ENCODE data around the gene TBCCD1. TPM values are rescaled to one million over a fixed set of nuclear protein-coding genes. Genes with fewer than 3 reads are reported as not detected.

The TBCCD1 gene
- total and polyA plus RNA-seq, 2 donors from 2014 or later: 6.2 to 13.3 TPM

DNA sequence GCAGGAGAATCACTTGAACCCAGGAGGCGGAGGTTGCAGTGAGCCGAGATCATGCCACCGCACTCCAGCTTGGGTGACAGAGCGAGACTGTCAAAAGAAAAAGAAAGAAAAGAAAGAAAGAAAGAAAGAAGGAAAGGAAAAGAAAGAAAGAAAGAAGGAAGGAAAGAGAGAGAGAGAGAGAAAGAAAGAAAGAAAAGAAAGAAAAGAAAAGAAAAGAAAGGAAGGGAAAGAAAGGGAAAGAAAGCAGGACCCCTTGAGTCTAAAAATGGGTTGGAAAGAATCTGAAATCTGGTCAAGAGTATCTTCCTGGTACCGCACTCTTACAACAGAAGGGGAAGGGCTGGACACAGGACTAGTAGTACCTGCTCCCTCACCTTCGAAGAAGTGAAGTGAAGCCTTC, 42.5 kb downstream of the TBCCD1 start:
- H3K27me3 ChIP-seq (ENCODE audit: control insufficient read depth, insufficient read depth, low read length): no peaks in the 10 kb centered on the region
- DNase-seq (no peak), FAIRE-seq (no peak)
- peaks cover 0 to 4% (median 0%) of the 10 kb centered on the region in 3 donors for H3K4me1 ChIP-seq (ENCODE audit: control insufficient read depth in 2 of 3, insufficient read depth in 2 of 3, low read depth in 1 of 3, low read length in 3 of 3)
- no peaks in the 10 kb centered on the region for H3K36me3 ChIP-seq (ENCODE audit: control insufficient read depth in 2 of 3, insufficient read depth in 3 of 3, low read length in 3 of 3)
- no peaks in the 10 kb centered on the region for H3K9me3 ChIP-seq (ENCODE audit: control insufficient read depth in 2 of 3, insufficient read depth in 1 of 3, low read length in 3 of 3)
- H3K9ac ChIP-seq (ENCODE audit: low read length in 3 of 3): no peak overlapping the region
- no peak overlapping the region for H3K4me3 ChIP-seq (ENCODE audit: low read length in 3 of 3)
- intact Hi-C loops (cut with DNase I): no loop called here
- TF ChIP-seq CTCF (IDR thresholded peaks at IDR 0.05; ENCODE audit: borderline replicate concordance, extremely low read depth, insufficient read depth): no peak
- H3K27ac ChIP-seq (ENCODE audit: low read depth in 2 of 2, low read length in 2 of 2): no peak overlapping the region

DNA sequence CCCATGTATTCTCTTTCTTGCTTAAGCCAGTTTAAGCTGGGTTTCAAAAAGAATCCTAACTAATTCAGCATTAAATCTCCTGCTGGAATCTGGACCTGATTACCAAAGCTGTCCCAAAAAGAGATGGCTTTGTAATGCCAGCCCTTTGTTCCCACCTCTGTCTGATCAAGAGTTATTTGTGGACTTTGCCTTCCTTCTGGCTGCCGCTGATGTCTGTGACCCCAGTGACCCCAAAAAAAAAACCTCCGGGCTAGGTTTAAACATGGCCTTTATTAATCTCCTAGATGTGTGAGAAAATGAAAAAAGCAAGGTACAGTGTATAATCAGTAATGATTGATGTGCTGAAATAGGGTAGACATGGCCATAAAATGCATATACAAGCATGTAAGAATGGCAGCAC, 43.7 kb downstream of the TBCCD1 start:
- TF ChIP-seq CTCF (IDR thresholded peaks at IDR 0.05; ENCODE audit: borderline replicate concordance, extremely low read depth, insufficient read depth): no peak
- no peaks in the 10 kb centered on the region for H3K36me3 ChIP-seq (ENCODE audit: control insufficient read depth in 2 of 3, insufficient read depth in 3 of 3, low read length in 3 of 3)
- H3K27ac ChIP-seq (ENCODE audit: low read depth in 2 of 2, low read length in 2 of 2): no peak overlapping the region
- FAIRE-seq: no peak
- no peaks in the 10 kb centered on the region for H3K27me3 ChIP-seq (ENCODE audit: control insufficient read depth, insufficient read depth, low read length)
- no peak overlapping the region for H3K4me3 ChIP-seq (ENCODE audit: low read length in 3 of 3)
- peaks cover 0 to 4% (median 0%) of the 10 kb centered on the region in 3 donors for H3K4me1 ChIP-seq (ENCODE audit: control insufficient read depth in 2 of 3, insufficient read depth in 2 of 3, low read depth in 1 of 3, low read length in 3 of 3)
- no peak for DNase-seq
- intact Hi-C loops (cut with DNase I): no loop called here
- H3K9me3 ChIP-seq (ENCODE audit: control insufficient read depth in 2 of 3, insufficient read depth in 1 of 3, low read length in 3 of 3): no peaks in the 10 kb centered on the region
- H3K9ac ChIP-seq (ENCODE audit: low read length in 3 of 3): no peak overlapping the region

DNA sequence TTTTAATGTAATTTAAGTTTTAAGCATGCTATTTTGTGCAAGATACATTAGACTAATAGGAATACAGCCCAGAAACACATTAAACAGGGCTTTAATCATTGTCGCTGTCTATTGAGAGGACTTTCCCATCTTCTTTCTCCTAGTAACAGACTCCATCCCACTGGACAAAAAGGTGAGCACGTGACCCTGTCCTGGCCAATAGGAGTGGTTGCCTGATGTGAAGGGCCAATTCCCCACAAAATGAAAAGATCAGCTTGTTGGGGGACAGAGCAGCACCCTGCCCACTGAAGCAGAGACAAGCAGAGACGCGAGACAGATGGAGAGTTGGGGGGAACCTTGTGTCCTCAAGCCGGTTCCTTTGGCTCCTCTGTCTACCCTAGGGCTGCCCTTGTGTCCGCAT, 44.1 kb downstream of the TBCCD1 start:
- no peak for DNase-seq
- no peak for TF ChIP-seq CTCF (IDR thresholded peaks at IDR 0.05; ENCODE audit: borderline replicate concordance, extremely low read depth, insufficient read depth)
- Histone ChIP-seq H3K4me3 (ENCODE audit: low read length in 3 of 3) (no peak overlapping the region), H3K9me3 (ENCODE audit: control insufficient read depth in 2 of 3, insufficient read depth in 1 of 3, low read length in 3 of 3) (no peaks in the 10 kb centered on the region), H3K27ac (ENCODE audit: low read depth in 2 of 2, low read length in 2 of 2) (no peak overlapping the region), H3K36me3 (ENCODE audit: control insufficient read depth in 2 of 3, insufficient read depth in 3 of 3, low read length in 3 of 3) (no peaks in the 10 kb centered on the region), H3K27me3 (ENCODE audit: control insufficient read depth, insufficient read depth, low read length) (no peaks in the 10 kb centered on the region), H3K4me1 (ENCODE audit: control insufficient read depth in 2 of 3, insufficient read depth in 2 of 3, low read depth in 1 of 3, low read length in 3 of 3) (peaks cover 0 to 4% (median 0%) of the 10 kb centered on the region in 3 donors), H3K9ac (ENCODE audit: low read length in 3 of 3) (no peak overlapping the region)
- FAIRE-seq: no peak
- intact Hi-C loops (cut with DNase I): no loop called here
